Measurements from ENCODE around the gene KCNK18. TPM values are rescaled to one million over a fixed set of nuclear protein-coding genes. Genes with fewer than 3 reads are reported as not detected.

KCNK18 gene
- total and polyA plus RNA-seq, 2 experiments from 2014 or later: not detected

DNA sequence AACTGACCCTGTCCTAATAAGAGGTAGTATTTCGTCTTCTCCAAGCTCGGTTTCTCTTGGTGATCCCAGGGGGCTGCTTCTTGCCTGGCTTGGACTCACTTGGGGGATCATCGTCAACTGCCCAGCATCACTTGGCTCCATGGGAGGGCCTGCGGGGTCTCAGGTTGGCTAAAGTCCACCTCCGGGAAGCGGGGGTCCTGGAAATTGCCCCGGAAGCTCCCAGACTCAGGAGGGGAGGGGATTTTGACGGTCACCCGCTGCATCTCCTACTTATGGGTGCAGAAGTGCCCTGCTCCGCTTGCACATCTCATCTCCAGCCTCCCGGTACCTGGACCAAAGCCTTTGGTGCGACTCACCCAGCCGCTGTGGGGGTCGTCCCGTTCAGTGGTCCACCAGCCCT, 18.7 kb downstream of the KCNK18 start (continued):
- TF ChIP-seq, protein P1, sequence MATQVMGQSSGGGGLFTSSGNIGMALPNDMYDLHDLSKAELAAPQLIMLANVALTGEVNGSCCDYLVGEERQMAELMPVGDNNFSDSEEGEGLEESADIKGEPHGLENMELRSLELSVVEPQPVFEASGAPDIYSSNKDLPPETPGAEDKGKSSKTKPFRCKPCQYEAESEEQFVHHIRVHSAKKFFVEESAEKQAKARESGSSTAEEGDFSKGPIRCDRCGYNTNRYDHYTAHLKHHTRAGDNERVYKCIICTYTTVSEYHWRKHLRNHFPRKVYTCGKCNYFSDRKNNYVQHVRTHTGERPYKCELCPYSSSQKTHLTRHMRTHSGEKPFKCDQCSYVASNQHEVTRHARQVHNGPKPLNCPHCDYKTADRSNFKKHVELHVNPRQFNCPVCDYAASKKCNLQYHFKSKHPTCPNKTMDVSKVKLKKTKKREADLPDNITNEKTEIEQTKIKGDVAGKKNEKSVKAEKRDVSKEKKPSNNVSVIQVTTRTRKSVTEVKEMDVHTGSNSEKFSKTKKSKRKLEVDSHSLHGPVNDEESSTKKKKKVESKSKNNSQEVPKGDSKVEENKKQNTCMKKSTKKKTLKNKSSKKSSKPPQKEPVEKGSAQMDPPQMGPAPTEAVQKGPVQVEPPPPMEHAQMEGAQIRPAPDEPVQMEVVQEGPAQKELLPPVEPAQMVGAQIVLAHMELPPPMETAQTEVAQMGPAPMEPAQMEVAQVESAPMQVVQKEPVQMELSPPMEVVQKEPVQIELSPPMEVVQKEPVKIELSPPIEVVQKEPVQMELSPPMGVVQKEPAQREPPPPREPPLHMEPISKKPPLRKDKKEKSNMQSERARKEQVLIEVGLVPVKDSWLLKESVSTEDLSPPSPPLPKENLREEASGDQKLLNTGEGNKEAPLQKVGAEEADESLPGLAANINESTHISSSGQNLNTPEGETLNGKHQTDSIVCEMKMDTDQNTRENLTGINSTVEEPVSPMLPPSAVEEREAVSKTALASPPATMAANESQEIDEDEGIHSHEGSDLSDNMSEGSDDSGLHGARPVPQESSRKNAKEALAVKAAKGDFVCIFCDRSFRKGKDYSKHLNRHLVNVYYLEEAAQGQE (IDR thresholded peaks at IDR 0.05; ENCODE audit: unreplicated experiment): no peak

DNA sequence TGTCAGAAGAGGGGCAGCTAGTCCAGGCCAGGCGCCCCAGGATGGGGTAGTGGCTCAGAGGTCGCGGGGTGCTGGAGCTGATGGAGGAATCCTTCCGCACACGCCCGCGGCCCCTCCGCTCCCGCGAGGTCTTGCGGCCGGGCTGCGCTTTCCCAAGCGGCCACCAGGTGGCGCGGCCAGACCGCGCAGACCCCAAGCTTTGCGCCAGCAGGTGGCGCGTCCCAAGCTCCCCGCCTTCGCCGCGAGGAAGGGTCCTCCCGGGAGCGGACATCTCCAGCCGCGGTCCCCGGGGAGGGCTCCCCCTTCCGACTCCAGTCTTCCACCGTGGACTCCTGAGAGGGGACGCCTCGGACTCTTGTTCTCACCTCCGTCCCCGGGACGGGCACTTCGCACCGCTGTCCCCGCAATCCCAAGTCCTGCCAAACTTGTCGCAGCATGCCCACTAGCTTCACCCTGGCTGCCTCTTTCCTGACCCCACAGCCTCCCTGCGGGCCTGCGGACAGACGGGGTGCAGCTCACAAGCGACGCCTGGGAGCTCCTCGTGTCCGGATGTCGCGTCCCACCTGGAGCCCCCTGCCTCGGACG, 19.4 kb downstream of the KCNK18 start:
- Mint-ChIP-seq H3K4me1 (peaks cover 12% of the 10 kb centered on the region; the same call in 2 of the 3 replicates), H3K36me3 (ENCODE audit: low read depth) (no peaks in the 10 kb centered on the region), H3K27ac (no peak overlapping the region), H3K4me3 (peak overlapping the region; percentile 75), H3K9me3 (peaks cover 9% of the 10 kb centered on the region; the same call in 2 of the 3 replicates), H3K27me3 (ENCODE audit: insufficient read depth, low read depth, poor library complexity) (peaks cover 40% of the 10 kb centered on the region)
- Histone ChIP-seq H3K79me2 (replicated peaks; ENCODE audit: insufficient read depth) (no peaks in the 10 kb centered on the region), H3F3A (replicated peaks; ENCODE audit: low read depth) (0 out of 2 replicates have a peak, but pooled peaks cover 3% of the 10 kb centered on the region), H3K4me3 (peak overlapping the region; percentile 72), H3K36me3 (ENCODE audit: insufficient read depth) (no peaks in the 10 kb centered on the region), H3K4me2 (peak overlapping the region; percentile 94), H3K27me3 (ENCODE audit: insufficient read depth) (peaks cover 41% of the 10 kb centered on the region), H2AFZ (peak overlapping the region; percentile 99), H3K27ac (ENCODE audit: low read depth) (no peak overlapping the region), H3K4me1 (ENCODE audit: insufficient read depth) (peaks cover 2% of the 10 kb centered on the region; the same call in 1 of the 2 replicates), H3K9me2 (ENCODE audit: insufficient read depth) (no peaks in the 10 kb centered on the region), H4K20me1 (replicated peaks; ENCODE audit: insufficient read depth) (no peaks in the 10 kb centered on the region)
- DNase-seq (ENCODE audit: low spot score) (peak; percentile 90), ATAC-seq (peak; percentile 72)
- TF ChIP-seq STAT1 (IDR thresholded peaks at IDR 0.05; ENCODE audit: unreplicated experiment): no peak
- TF ChIP-seq, protein P2, sequence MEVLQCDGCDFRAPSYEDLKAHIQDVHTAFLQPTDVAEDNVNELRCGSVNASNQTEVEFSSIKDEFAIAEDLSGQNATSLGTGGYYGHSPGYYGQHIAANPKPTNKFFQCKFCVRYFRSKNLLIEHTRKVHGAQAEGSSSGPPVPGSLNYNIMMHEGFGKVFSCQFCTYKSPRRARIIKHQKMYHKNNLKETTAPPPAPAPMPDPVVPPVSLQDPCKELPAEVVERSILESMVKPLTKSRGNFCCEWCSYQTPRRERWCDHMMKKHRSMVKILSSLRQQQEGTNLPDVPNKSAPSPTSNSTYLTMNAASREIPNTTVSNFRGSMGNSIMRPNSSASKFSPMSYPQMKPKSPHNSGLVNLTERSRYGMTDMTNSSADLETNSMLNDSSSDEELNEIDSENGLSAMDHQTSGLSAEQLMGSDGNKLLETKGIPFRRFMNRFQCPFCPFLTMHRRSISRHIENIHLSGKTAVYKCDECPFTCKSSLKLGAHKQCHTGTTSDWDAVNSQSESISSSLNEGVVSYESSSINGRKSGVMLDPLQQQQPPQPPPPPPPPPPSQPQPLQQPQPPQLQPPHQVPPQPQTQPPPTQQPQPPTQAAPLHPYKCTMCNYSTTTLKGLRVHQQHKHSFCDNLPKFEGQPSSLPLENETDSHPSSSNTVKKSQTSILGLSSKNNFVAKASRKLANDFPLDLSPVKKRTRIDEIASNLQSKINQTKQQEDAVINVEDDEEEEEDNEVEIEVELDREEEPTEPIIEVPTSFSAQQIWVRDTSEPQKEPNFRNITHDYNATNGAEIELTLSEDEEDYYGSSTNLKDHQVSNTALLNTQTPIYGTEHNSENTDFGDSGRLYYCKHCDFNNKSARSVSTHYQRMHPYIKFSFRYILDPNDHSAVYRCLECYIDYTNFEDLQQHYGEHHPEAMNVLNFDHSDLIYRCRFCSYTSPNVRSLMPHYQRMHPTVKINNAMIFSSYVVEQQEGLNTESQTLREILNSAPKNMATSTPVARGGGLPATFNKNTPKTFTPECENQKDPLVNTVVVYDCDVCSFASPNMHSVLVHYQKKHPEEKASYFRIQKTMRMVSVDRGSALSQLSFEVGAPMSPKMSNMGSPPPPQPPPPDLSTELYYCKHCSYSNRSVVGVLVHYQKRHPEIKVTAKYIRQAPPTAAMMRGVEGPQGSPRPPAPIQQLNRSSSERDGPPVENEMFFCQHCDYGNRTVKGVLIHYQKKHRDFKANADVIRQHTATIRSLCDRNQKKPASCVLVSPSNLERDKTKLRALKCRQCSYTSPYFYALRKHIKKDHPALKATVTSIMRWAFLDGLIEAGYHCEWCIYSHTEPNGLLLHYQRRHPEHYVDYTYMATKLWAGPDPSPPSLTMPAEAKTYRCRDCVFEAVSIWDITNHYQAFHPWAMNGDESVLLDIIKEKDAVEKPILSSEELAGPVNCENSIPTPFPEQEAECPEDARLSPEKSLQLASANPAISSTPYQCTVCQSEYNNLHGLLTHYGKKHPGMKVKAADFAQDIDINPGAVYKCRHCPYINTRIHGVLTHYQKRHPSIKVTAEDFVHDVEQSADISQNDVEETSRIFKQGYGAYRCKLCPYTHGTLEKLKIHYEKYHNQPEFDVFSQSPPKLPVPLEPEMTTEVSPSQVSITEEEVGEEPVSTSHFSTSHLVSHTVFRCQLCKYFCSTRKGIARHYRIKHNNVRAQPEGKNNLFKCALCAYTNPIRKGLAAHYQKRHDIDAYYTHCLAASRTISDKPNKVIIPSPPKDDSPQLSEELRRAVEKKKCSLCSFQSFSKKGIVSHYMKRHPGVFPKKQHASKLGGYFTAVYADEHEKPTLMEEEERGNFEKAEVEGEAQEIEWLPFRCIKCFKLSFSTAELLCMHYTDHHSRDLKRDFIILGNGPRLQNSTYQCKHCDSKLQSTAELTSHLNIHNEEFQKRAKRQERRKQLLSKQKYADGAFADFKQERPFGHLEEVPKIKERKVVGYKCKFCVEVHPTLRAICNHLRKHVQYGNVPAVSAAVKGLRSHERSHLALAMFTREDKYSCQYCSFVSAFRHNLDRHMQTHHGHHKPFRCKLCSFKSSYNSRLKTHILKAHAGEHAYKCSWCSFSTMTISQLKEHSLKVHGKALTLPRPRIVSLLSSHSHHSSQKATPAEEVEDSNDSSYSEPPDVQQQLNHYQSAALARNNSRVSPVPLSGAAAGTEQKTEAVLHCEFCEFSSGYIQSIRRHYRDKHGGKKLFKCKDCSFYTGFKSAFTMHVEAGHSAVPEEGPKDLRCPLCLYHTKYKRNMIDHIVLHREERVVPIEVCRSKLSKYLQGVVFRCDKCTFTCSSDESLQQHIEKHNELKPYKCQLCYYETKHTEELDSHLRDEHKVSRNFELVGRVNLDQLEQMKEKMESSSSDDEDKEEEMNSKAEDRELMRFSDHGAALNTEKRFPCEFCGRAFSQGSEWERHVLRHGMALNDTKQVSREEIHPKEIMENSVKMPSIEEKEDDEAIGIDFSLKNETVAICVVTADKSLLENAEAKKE (CRISPR knock-in tag; IDR thresholded peaks at IDR 0.05): no peak
- no peak for TF ChIP-seq ETS1 (IDR thresholded peaks at IDR 0.05)
- TF ChIP-seq NANOG (IDR thresholded peaks at IDR 0.05; ENCODE audit: borderline replicate concordance): no peak
- TF ChIP-seq EZH2phosphoT487 (IDR thresholded peaks at IDR 0.05; ENCODE audit: unreplicated experiment): no peak
- TF ChIP-seq CREB1 (CRISPR knock-in tag; IDR thresholded peaks at IDR 0.05; ENCODE audit: low read depth): peak; percentile 51; the same call in 1 of the 2 replicates
- no peak for TF ChIP-seq JUNB (IDR thresholded peaks at IDR 0.05; ENCODE audit: unreplicated experiment)
- TF ChIP-seq ZNF331 (CRISPR knock-in tag; IDR thresholded peaks at IDR 0.05; ENCODE audit: low read depth): no peak
- TF ChIP-seq, protein P1 (IDR thresholded peaks at IDR 0.05; ENCODE audit: unreplicated experiment): no peak
